ENCODE data around the gene ACTA2. TPM values are rescaled to one million over a fixed set of nuclear protein-coding genes. Genes with fewer than 3 reads are reported as not detected.

ACTA2 gene
- total RNA-seq, 2 donors from 2014 or later = 14.6 to 29.6 TPM

DNA sequence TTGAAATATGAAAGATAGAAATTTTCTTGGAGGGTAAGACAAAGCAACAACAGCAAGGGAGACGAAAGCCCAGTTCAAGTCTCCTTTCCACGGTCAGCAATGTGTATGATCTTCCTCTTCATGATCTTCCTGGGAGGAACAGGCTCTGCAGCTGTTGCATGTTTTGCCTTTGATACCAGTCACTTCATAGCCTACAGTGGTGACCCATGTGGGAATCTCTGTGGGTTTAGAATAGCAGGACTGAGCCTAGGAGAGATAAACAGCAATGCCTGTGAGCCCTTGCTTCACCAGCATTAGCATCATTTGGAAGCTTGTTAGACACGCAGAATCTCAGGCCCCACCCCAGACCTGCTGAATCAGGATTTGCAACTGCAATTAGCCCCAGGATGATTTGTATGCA, 40.7 kb downstream of the ACTA2 start:
- H3K27ac Mint-ChIP-seq = peak overlapping the region; percentile 24
- no peak for ATAC-seq (replicated peaks)
- peaks cover 92% of the 10 kb centered on the region for H3K36me3 Mint-ChIP-seq (ENCODE audit: low read depth)

DNA sequence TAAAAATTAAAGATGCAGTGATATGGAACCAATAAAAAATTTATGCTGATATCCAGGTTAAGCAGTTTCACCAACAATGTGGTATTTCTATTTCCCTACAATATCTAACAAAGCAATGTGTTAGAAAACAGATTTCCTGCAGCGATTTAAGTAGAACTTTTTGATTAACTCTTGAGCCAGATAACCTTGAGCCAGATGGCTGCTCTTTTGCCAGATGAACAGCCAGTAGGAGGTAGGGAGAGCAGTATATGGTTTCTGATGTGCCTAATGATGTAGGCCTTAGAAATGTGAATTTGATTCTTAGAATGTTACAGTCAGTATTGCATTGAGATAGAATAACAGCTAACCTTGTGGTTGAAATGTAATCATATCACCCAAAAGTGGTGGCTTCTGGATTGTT, 41.5 kb downstream of the ACTA2 start:
- Mint-ChIP-seq H3K4me1 (no peaks in the 10 kb centered on the region), H3K9me3 (no peaks in the 10 kb centered on the region), H3K36me3 (ENCODE audit: low read depth) (peaks cover 91% of the 10 kb centered on the region), H3K4me3 (no peak overlapping the region), H3K27ac (peak overlapping the region; percentile 24), H3K27me3 (no peaks in the 10 kb centered on the region)
- no peak for ATAC-seq (replicated peaks)

More for the DNA sequence above, 40.7 kb downstream of the ACTA2 start:
- H3K27me3 Mint-ChIP-seq = no peaks in the 10 kb centered on the region
- H3K4me3 Mint-ChIP-seq = no peak overlapping the region
- H3K9me3 Mint-ChIP-seq = no peaks in the 10 kb centered on the region
- no peaks in the 10 kb centered on the region for H3K4me1 Mint-ChIP-seq

DNA sequence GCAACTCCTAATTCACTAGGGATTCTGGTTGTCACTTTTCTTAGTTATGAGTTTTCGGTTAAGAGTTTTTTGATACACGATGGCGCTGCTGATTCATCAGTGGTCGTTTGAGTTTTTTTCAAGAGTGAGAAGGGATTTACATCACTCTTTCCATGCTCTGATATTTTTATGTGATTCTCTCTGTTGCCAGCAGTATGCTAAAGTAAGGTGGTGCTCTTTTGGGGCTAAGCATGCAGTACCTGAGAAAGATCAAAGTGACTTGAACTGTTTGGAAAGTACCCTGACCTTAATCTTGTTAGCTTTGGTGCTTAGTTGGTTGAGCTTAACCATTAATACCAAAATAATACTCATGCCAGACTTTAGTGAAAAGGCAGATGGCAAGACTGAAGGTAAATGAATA, 44.4 kb downstream of the ACTA2 start:
- Mint-ChIP-seq H3K4me3 (peak overlapping the region; percentile 10), H3K27ac (no peak overlapping the region), H3K27me3 (no peaks in the 10 kb centered on the region), H3K9me3 (no peaks in the 10 kb centered on the region), H3K4me1 (no peaks in the 10 kb centered on the region), H3K36me3 (ENCODE audit: low read depth) (peaks cover 94% of the 10 kb centered on the region)
- peak; percentile 75 for ATAC-seq (replicated peaks)

DNA sequence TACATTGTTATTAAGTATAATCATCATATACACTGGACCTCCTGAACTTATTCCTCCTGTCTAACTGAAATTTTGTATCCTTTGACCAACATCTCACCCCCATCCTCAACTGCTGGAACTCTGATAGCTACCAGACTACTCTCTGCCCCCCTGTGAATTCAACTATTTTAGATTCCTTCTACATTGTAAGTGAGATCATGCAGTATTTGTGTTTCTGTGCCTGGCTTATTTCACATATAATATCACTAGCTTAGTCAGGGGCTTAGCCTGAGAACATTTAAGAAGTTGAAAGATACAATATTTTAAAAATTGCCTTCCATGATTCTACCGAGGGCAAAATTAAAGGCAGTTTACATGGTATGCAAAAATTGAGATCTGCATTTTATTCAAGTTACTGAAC, 45.7 kb downstream of the ACTA2 start:
- H3K27ac Mint-ChIP-seq = no peak overlapping the region
- ATAC-seq (replicated peaks) = no peak
- H3K9me3 Mint-ChIP-seq = no peaks in the 10 kb centered on the region

DNA sequence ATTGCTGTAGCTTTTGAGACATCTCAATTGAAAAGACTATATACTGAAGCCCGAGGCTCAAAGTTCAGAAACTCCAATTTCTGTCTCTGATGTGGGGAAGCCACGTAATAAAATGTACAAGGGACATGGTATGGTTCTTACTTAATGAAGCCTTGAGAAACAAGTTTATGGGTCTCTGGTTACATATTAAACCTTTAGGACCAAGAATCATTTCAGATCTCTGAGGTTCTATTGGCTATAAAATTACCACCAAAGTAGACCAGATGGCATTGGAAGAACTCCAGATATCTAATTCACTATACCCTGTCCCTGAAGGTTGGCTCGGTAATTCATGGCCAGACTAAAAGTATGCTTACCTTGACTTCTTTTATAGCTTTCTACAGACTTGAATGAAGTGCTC, 48.9 kb downstream of the ACTA2 start:
- no peak overlapping the region for H3K4me3 Mint-ChIP-seq
- no peaks in the 10 kb centered on the region for H3K9me3 Mint-ChIP-seq
- no peak for ATAC-seq (replicated peaks)
- peaks cover 13% of the 10 kb centered on the region for H3K4me1 Mint-ChIP-seq
- H3K27ac Mint-ChIP-seq = no peak overlapping the region
- no peaks in the 10 kb centered on the region for H3K27me3 Mint-ChIP-seq
- peaks cover 84% of the 10 kb centered on the region for H3K36me3 Mint-ChIP-seq (ENCODE audit: low read depth)

More for the DNA sequence above, 45.7 kb downstream of the ACTA2 start:
- Mint-ChIP-seq H3K4me1 (no peaks in the 10 kb centered on the region), H3K27me3 (no peaks in the 10 kb centered on the region), H3K4me3 (no peak overlapping the region), H3K36me3 (ENCODE audit: low read depth) (peaks cover 94% of the 10 kb centered on the region)

DNA sequence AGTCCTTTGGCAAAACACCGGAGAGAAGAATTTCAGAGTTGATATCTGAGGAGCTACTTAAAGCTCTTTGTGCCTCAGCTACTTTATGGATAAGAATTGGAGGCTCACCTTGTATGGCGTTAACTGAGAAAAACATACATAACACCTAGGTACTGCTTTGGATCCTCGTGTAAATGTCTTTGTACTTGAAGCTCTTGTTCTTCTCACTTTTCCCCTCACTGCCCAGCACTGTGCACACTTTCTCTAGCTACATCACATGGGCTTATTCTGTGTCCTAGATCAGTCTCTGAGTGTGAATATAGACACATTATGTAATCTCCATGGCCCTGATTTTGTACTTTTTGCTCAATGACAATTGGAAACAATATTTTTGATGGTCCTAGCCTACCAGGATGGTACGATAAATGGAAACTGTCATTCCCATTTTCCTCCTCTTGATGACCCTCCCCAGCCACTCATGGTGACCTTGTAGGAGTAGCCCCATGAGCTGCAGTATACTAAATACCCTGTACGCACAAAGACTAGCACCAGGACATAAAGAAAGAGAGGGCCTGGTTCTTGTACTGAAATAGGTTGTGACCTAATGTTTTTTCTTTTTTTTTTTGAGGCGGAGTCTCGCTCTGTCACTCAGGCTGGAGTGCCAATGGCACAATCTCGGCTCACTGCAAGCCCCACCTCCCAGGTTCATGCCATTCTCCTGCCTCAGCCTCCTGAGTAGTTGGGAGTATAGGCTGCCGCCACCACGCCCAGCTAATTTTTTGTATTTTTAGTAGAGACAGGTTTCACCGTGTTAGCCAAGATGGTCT, 50.4 kb downstream of the ACTA2 start:
- Mint-ChIP-seq H3K4me1 (peaks cover 20% of the 10 kb centered on the region), H3K4me3 (peak overlapping the region; percentile 71), H3K27me3 (no peaks in the 10 kb centered on the region), H3K36me3 (ENCODE audit: low read depth) (peaks cover 76% of the 10 kb centered on the region), H3K9me3 (no peaks in the 10 kb centered on the region), H3K27ac (peak overlapping the region; percentile 83)
- ATAC-seq (replicated peaks) = peak; percentile 29

DNA sequence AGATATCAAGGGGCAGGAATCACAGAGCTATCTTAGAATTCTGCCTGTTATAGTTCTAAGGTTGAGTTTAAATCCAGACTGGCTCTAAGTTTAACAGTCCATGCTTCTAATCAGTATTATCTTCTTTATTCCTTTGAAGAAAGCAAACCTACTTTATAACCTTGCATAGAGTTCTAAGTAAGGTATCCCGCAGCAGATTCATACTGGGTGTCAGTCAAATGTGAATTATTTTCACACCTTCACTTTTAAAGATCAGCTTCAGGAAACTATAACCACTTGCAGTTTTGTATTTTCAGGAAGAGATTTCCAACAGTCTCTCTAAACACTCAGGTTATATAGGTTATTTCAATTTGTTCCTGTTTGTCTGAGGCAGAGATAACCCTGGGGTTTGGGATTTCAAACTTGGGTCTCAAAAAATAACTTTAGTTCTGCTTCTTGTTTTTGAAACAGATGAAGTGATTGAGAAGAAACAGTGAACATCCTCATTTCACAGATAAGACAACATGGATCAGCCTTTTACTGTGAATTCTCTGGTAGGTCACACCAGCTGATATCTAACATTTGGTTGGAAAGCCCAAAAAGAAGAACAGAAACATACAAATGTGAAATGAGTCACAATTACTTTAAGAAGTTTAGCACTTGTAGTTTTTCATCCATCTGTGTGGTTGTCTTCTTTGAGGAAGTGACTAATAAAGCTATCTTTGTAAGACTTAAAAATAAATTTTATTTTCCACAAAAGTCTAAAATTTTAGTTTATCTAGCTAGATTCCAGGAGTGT, 51.2 kb downstream of the ACTA2 start:
- Mint-ChIP-seq H3K27ac (peak overlapping the region; percentile 83), H3K36me3 (ENCODE audit: low read depth) (peaks cover 68% of the 10 kb centered on the region), H3K9me3 (no peaks in the 10 kb centered on the region), H3K27me3 (no peaks in the 10 kb centered on the region), H3K4me3 (peak overlapping the region; percentile 71), H3K4me1 (peaks cover 28% of the 10 kb centered on the region)
- peak; percentile 82 for ATAC-seq (replicated peaks)

DNA sequence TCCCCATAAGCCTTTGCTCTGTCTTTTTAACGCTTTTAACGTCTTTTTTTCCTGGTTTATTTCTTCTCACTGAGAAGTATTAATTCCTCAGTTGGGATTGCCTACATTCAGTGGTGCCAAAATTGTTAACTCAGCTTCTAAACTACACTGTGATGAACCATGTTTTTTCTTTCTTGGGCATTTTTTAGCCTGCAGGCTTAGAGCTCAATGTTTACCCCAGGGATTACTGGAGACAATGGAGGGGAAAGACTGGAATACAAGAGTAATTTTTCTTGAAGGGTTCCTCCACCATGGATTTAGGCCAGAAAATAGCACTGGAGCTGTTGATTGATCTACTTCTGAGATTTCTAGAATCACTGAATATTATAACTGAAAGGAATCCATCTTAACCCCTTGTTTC, 52.7 kb downstream of the ACTA2 start:
- Mint-ChIP-seq H3K4me3 (no peak overlapping the region), H3K9me3 (no peaks in the 10 kb centered on the region), H3K36me3 (ENCODE audit: low read depth) (peaks cover 54% of the 10 kb centered on the region), H3K4me1 (peaks cover 33% of the 10 kb centered on the region), H3K27me3 (no peaks in the 10 kb centered on the region), H3K27ac (no peak overlapping the region)
- ATAC-seq (replicated peaks) = no peak

DNA sequence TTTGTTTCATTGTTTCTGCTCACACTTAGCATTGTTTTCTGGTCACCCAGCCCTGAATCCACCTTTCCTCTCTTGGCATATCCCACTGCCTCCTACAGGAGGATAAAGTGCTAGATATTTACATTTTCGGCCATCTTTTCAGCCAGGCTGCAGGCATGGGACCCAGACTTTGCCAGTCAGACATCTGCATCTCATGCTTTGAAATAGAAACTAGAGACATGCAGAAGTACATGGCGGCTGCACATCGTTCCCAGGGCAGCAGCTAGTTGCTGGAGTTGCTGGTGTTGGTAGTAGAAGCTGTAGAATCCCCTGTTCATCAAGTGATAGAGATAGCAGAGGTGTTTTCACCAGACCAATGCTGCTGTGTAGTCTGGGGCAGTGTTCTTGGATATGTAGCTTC, 53.8 kb downstream of the ACTA2 start:
- ATAC-seq (replicated peaks) = no peak
- peaks cover 33% of the 10 kb centered on the region for H3K4me1 Mint-ChIP-seq
- H3K4me3 Mint-ChIP-seq = peak overlapping the region; percentile 63
- H3K9me3 Mint-ChIP-seq = no peaks in the 10 kb centered on the region
- H3K36me3 Mint-ChIP-seq (ENCODE audit: low read depth) = peaks cover 51% of the 10 kb centered on the region
- no peak overlapping the region for H3K27ac Mint-ChIP-seq
- H3K27me3 Mint-ChIP-seq = no peaks in the 10 kb centered on the region

DNA sequence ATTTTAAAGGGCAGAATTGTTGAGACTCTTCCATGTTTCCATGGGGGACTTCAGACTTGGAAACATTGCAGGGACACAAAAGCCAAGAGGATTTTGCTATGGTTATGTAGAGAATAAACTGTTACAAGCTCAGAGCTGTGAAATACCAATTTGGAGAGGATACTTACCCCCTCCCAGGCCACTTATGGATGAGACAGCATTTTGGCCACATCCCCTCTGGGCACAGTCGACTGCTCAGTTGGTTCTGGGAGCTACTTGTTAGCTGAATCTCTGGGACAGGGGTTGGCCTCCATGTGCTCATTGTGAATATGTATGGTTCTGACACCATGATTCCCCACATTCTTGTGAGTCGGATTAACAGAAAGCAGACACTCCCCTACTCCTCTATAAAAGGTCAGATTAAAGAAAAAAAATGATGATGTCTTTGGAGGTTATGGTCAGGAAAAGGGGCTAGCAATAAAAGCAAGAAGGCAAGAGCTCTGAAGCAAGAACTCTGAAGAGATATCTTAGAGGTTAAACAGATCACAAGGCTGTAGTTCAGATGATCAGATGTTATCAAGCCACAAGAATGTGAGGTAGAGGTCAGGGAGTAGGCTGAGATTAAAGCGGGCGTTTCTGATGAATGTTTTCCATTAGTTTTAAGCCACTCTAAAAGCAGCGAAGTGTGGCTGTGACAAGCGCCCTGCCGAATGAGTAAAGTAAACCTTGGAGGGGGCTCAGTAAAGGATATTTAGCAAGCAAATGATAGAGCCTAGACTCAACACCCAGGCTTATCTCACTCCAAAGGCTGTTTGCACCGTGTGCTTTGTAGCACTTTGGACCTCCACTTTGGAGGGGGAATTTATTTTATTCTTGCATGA, 55.3 kb downstream of the ACTA2 start:
- Mint-ChIP-seq H3K4me1 (peaks cover 35% of the 10 kb centered on the region), H3K9me3 (no peaks in the 10 kb centered on the region), H3K4me3 (peak overlapping the region; percentile 63), H3K27me3 (no peaks in the 10 kb centered on the region), H3K36me3 (ENCODE audit: low read depth) (peaks cover 40% of the 10 kb centered on the region), H3K27ac (peak overlapping the region; percentile 57)
- peak; percentile 71 for ATAC-seq (replicated peaks)

DNA sequence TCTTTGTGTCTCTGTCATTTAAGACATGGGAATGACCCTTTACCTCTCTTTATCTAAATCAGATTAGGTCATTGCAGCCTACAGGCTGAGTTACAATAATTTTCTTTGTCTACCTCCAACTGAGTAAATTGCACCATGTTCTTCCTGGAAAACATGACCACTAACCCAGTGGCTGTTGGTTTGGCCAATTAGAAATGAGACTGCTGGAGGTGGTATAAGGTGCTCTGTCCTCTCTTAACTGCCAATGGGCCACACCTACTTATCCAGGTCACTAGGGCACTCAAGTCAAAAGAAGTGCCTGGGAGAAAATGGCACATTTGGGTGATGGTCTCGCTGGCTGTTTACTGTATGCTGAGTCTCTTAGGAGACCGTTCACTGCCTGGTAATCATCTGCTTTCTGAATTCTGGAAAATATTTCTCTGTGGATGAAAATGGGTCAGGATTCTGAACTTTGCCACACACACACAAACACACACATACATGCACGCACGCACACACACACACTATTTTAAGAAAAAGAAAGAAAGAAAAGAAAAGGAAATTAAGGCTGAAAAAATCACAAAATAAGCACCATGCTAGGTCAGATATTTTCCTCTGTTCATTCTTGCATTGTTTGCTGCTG, 56.1 kb downstream of the ACTA2 start:
- Mint-ChIP-seq H3K4me1 (peaks cover 38% of the 10 kb centered on the region), H3K36me3 (ENCODE audit: low read depth) (peaks cover 32% of the 10 kb centered on the region), H3K27me3 (no peaks in the 10 kb centered on the region), H3K4me3 (peak overlapping the region; percentile 63), H3K9me3 (no peaks in the 10 kb centered on the region), H3K27ac (peak overlapping the region; percentile 57)
- ATAC-seq (replicated peaks) = peak; percentile 39

DNA sequence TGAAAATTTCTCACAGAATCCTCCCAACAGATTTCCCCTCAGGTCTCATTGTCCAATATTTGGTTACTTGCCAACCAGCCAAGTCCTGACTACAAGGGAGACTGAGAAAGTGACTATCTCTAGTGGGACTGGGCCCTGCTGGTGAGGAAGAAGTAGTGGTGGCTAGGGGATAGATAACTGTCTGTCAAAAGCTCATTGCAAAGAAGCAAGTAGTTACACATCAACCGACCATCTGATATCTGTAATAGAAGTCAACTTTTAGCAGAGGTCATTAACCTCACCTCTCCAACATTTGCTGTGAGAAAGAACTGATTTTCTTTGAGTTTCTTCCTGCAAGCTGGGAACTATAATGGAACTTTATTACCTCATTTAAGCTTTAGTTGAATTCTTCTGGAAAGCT, 57.3 kb downstream of the ACTA2 start:
- no peak overlapping the region for H3K27ac Mint-ChIP-seq
- no peak for ATAC-seq (replicated peaks)
- H3K4me1 Mint-ChIP-seq = peaks cover 37% of the 10 kb centered on the region
- no peaks in the 10 kb centered on the region for H3K27me3 Mint-ChIP-seq
- H3K4me3 Mint-ChIP-seq = no peak overlapping the region
- H3K9me3 Mint-ChIP-seq = no peaks in the 10 kb centered on the region
- H3K36me3 Mint-ChIP-seq (ENCODE audit: low read depth) = peaks cover 32% of the 10 kb centered on the region

DNA sequence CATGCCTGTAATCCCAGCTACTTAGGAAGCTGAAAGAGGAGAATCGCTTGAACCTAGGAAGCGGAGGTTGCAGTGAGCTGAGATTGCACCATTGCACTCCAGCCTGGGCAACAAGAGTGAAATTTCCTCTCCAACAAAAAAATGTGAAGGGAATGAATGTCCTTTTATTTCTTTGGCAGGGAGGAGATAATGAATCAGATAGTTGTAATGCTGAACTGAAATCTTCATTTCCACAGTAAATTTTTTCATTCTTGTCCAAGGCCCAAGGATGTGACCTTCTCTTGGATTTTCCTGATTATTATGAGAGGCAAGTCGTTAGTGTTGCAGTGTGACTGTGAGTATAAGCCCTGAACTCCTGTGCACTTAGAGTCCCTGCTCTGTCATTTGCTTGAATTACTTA, 59.0 kb downstream of the ACTA2 start:
- ATAC-seq (replicated peaks) = no peak
- H3K27ac Mint-ChIP-seq = no peak overlapping the region
- no peak overlapping the region for H3K4me3 Mint-ChIP-seq

More for the DNA sequence above, 59.0 kb downstream of the ACTA2 start:
- no peaks in the 10 kb centered on the region for H3K27me3 Mint-ChIP-seq
- H3K4me1 Mint-ChIP-seq = peaks cover 40% of the 10 kb centered on the region
- H3K9me3 Mint-ChIP-seq = no peaks in the 10 kb centered on the region
- H3K36me3 Mint-ChIP-seq (ENCODE audit: low read depth) = peaks cover 24% of the 10 kb centered on the region

All from activated T-helper 17 cell treated with anti-CD3 and anti-CD28 coated beads, Interleukin-2, amount 50 U/mL, for 72 hours (primary cell).